NB4 (cell line): ENCODE data around the gene FOXP1.

Experiments used
- MYC ChIP-seq: IDR thresholded peaks from 2 replicates; pipeline ENCODE4 v1.6.1; 2011; ENCODE audit warnings: low read depth, low read length
- POLR2A ChIP-seq: IDR thresholded peaks from 2 replicates; pipeline ENCODE4 v1.6.1; 2011; ENCODE audit warnings: mild to moderate bottlenecking; ENCODE audit not compliant: insufficient read length; ENCODE audit errors: extremely low read depth
- TF ChIP-seq, protein P1 (sequence below): IDR thresholded peaks from one replicate; pipeline ENCODE4 v1.5.1; 2012; ENCODE audit warnings: low read depth, low read length
- TF ChIP-seq, protein P2 (sequence below): IDR thresholded peaks from 2 replicates; pipeline ENCODE4 v1.6.1; 2011; ENCODE audit warnings: low read depth, low read length

DNA sequence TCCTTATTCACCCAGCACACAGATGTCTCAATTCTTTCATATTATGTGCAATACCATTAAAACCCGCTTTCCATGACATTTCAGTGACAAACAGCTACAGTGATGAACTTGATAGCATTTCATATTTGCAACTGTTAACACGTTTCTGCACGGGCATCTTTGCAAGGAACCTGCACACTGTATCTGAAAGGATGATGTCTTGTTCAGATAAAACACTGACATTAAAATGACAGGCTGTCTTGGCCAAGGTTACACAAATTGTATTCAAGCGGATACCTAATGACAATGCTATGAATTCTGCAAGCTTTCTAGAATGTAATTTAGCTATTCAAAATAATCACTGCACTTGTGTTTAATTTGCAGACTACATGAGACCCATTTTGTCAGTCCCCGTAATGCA lies 529.2 kb downstream of the FOXP1 start:
- TF ChIP-seq POLR2A (no peak), MYC (no peak)
- TF ChIP-seq, protein P1, sequence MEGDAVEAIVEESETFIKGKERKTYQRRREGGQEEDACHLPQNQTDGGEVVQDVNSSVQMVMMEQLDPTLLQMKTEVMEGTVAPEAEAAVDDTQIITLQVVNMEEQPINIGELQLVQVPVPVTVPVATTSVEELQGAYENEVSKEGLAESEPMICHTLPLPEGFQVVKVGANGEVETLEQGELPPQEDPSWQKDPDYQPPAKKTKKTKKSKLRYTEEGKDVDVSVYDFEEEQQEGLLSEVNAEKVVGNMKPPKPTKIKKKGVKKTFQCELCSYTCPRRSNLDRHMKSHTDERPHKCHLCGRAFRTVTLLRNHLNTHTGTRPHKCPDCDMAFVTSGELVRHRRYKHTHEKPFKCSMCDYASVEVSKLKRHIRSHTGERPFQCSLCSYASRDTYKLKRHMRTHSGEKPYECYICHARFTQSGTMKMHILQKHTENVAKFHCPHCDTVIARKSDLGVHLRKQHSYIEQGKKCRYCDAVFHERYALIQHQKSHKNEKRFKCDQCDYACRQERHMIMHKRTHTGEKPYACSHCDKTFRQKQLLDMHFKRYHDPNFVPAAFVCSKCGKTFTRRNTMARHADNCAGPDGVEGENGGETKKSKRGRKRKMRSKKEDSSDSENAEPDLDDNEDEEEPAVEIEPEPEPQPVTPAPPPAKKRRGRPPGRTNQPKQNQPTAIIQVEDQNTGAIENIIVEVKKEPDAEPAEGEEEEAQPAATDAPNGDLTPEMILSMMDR = no peak
- TF ChIP-seq, protein P2, sequence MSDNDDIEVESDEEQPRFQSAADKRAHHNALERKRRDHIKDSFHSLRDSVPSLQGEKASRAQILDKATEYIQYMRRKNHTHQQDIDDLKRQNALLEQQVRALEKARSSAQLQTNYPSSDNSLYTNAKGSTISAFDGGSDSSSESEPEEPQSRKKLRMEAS = no peak
